Measurements from ENCODE around the gene SMURF1. TPM values are rescaled to one million over a fixed set of nuclear protein-coding genes. Genes with fewer than 3 reads are reported as not detected.

SMURF1 gene
- total RNA-seq, 2 experiments from 2014 or later: 30.0 to 32.4 TPM

- Mint-ChIP-seq H3K4me1 (ENCODE audit: low read depth) (peaks cover 46% of the 10 kb centered on the region), H3K27me3 (no peaks in the 10 kb centered on the region), H3K36me3 (ENCODE audit: low read depth) (peaks cover 72% of the 10 kb centered on the region), H3K4me3 (no peak overlapping the region), H3K27ac (no peak overlapping the region), H3K9me3 (peaks cover 12% of the 10 kb centered on the region)
- ATAC-seq (ENCODE audit: poor library complexity): no peak
- Histone ChIP-seq H3K4me3 (ENCODE audit: low read length) (no peak overlapping the region), H3K36me3 (ENCODE audit: insufficient read depth, low read length) (peaks cover 5% of the 10 kb centered on the region), H3K27me3 (ENCODE audit: control insufficient read depth in 1 of 2, insufficient read depth in 2 of 2, low read length in 2 of 2) (no peaks in the 10 kb centered on the region), H3K27ac (ENCODE audit: low read depth in 1 of 2, low read length in 2 of 2) (no peak overlapping the region), H3K9me3 (ENCODE audit: control insufficient read depth in 1 of 2, insufficient read depth in 1 of 2, low read length in 2 of 2) (no peaks in the 10 kb centered on the region), H3K4me1 (ENCODE audit: insufficient read depth, low read length) (no peaks in the 10 kb centered on the region)
- DNase-seq: no peak
- no peak for TF ChIP-seq CTCF (IDR thresholded peaks at IDR 0.05)
- CTCF ChIA-PET: no interaction called here
- POLR2A ChIA-PET: interaction anchor here (1.4 kb wide), 1 partner anchor 26 kb away, joined by 4 read pairs; the partner anchor contains the start of gene SMURF1
- intact Hi-C loops (cut with DNase I, micrococcal nuclease): no loop called here
These were observed 25.8 kb downstream of the SMURF1 start for GRCh38 chr7:99118077-99118476.

- CTCF ChIA-PET: no interaction called here
- peaks cover 57% of the 10 kb centered on the region for H3K4me1 Mint-ChIP-seq (ENCODE audit: low read depth)
These were observed 27.8 kb downstream of the SMURF1 start for GRCh38 chr7:99116144-99116543.

GRCh38 chr7:99115379-99115778, 28.5 kb downstream of the SMURF1 start:
- ChIA-PET POLR2A (no interaction called here), CTCF (interaction anchor here (0.6 kb wide), 1 partner anchor 38 kb away, joined by 4 read pairs; no protein-coding TSS in a partner anchor)
- no peak for TF ChIP-seq CTCF (IDR thresholded peaks at IDR 0.05)
- no peaks in the 10 kb centered on the region for H3K27me3 Mint-ChIP-seq
- peaks cover 12% of the 10 kb centered on the region for H3K9me3 Mint-ChIP-seq
- intact Hi-C loops (cut with DNase I, micrococcal nuclease): no loop called here
- Histone ChIP-seq H3K27me3 (ENCODE audit: control insufficient read depth in 1 of 2, insufficient read depth in 2 of 2, low read length in 2 of 2) (no peaks in the 10 kb centered on the region), H3K9me3 (ENCODE audit: control insufficient read depth in 1 of 2, insufficient read depth in 1 of 2, low read length in 2 of 2) (no peaks in the 10 kb centered on the region), H3K4me1 (ENCODE audit: insufficient read depth, low read length) (peaks cover 9% of the 10 kb centered on the region), H3K27ac (ENCODE audit: low read depth in 1 of 2, low read length in 2 of 2) (no peak overlapping the region), H3K36me3 (ENCODE audit: insufficient read depth, low read length) (peaks cover 3% of the 10 kb centered on the region), H3K4me3 (ENCODE audit: low read length) (no peak overlapping the region)
- no peak overlapping the region for H3K4me3 Mint-ChIP-seq
- DNase-seq: no peak
- ATAC-seq (ENCODE audit: poor library complexity): no peak
- H3K27ac Mint-ChIP-seq: no peak overlapping the region
- peaks cover 54% of the 10 kb centered on the region for H3K4me1 Mint-ChIP-seq (ENCODE audit: low read depth)
- peaks cover 75% of the 10 kb centered on the region for H3K36me3 Mint-ChIP-seq (ENCODE audit: low read depth)

More at GRCh38 chr7:99116144-99116543, 27.8 kb downstream of the SMURF1 start:
- peaks cover 5% of the 10 kb centered on the region for H3K36me3 ChIP-seq (ENCODE audit: insufficient read depth, low read length)
- no peak overlapping the region for H3K27ac ChIP-seq (ENCODE audit: low read depth in 1 of 2, low read length in 2 of 2)
- Mint-ChIP-seq H3K9me3 (peaks cover 12% of the 10 kb centered on the region), H3K36me3 (ENCODE audit: low read depth) (peaks cover 81% of the 10 kb centered on the region), H3K4me3 (no peak overlapping the region), H3K27ac (no peak overlapping the region), H3K27me3 (no peaks in the 10 kb centered on the region)
- ATAC-seq (ENCODE audit: poor library complexity) (no peak), DNase-seq (no peak)
- peaks cover 9% of the 10 kb centered on the region for H3K4me1 ChIP-seq (ENCODE audit: insufficient read depth, low read length)
- intact Hi-C loops (cut with DNase I, micrococcal nuclease): no loop called here
- H3K4me3 ChIP-seq (ENCODE audit: low read length): no peak overlapping the region
- POLR2A ChIA-PET: no interaction called here
- TF ChIP-seq CTCF (IDR thresholded peaks at IDR 0.05): no peak
- H3K9me3 ChIP-seq (ENCODE audit: control insufficient read depth in 1 of 2, insufficient read depth in 1 of 2, low read length in 2 of 2): no peaks in the 10 kb centered on the region
- H3K27me3 ChIP-seq (ENCODE audit: control insufficient read depth in 1 of 2, insufficient read depth in 2 of 2, low read length in 2 of 2): no peaks in the 10 kb centered on the region

All from CD4-positive, alpha-beta T cell (primary cell).